GM19035 (cell line): ENCODE results near the gene AP2A2.
"Not testable (repeated sequence)": the region's sequence is repeated elsewhere in the genome, so short reads cannot be mapped to it uniquely, and the experiment has no call there.

Source experiments
- ATAC-seq: cut with Tn5 transposase; IDR thresholded peaks from one replicate; pipeline ENCODE4 v1.9.1; 2021; ENCODE audit not compliant: unreplicated experiment

AP2A2 gene

DNA sequence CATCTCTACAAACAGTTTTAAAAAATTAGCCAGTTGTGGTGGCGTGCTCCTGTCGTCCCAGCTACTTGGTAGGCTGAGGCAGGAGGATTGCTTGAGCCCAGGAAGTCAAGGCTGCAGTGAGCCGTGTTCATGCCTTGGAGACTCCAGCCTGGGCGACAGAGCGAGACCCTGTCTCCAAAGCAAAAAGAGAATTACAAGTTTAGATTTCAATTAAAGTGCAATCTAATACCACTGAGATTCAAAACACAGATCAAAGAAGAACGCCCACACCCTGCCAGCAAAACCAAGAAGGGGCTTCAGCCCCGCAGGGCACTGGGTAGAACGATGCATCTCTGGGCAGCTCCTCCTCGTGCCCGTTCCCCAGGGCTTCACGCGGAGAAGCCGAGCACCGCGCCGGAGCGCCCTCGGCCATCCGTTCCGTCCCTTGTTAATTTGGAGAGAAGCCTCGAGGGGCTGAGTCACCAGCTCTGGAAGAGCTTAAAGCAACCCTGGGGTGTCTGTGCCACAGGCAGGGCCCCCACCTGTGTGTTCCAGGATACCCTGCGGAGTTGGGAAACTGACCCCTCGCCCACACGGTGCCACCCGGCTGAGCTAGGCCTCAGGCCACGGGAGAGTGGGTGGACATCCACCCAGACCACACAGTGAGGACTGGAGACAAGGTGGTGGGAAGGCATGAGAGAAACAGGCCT is 47.0 kb downstream of the AP2A2 start:
- ATAC-seq: no peak

DNA sequence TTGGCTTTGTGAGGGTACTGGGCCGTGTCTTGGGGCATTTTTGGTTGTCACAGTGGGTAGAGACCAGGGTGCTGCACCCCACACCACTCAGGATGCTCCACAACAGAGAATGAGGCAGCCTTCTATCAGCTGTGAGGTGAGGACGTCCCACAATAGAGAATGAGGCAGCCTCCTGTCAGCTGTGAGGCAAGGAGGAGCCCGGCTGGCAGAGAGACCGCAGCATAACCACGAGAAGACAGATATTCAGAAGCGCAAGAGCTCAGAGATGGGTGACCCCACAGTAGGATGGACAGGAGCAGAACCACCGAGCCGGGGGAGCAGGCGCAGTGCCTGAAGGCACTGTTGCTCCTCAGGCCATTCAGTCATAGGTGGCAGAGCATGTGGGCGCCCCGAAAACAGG is 47.6 kb downstream of the AP2A2 start:
- ATAC-seq: no peak

DNA sequence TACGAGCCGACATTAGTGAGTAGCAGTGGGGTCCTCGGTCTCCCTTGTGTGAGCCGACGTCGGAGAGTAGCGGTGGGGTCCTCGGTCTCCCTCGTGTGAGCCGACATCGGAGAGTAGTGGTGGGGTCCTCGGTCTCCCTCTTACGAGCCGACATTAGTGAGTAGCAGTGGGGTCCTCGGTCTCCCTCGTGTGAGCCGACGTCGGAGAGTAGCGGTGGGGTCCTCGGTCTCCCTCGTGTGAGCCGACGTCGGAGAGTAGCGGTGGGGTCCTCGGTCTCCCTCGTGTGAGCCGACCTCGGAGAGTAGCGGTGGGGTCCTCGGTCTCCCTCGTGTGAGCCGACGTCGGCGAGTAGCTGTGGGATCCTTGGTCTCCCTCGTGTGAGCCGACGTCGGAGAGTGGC is 49.7 kb downstream of the AP2A2 start:
- not testable (repeated sequence) for ATAC-seq

DNA sequence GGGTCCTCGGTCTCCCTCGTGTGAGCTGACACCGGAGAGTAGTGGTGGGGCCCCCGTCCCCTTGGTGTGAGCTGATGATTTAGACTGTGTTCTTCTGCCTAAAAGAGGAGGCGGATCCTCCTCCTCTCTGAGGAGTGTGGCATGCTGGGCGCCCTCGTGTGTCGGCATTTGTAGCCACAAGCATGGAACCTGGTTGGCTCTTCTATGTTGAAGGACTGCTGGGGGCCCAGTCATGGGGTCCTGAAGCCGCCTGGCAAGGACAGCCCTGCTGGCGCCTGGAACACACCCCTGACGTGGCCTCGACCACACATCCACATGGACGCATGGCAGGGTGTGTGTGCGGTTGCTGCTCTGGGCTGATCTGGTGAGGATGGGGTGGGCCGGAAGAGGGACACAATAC is 50.2 kb downstream of the AP2A2 start:
- ATAC-seq: no peak

DNA sequence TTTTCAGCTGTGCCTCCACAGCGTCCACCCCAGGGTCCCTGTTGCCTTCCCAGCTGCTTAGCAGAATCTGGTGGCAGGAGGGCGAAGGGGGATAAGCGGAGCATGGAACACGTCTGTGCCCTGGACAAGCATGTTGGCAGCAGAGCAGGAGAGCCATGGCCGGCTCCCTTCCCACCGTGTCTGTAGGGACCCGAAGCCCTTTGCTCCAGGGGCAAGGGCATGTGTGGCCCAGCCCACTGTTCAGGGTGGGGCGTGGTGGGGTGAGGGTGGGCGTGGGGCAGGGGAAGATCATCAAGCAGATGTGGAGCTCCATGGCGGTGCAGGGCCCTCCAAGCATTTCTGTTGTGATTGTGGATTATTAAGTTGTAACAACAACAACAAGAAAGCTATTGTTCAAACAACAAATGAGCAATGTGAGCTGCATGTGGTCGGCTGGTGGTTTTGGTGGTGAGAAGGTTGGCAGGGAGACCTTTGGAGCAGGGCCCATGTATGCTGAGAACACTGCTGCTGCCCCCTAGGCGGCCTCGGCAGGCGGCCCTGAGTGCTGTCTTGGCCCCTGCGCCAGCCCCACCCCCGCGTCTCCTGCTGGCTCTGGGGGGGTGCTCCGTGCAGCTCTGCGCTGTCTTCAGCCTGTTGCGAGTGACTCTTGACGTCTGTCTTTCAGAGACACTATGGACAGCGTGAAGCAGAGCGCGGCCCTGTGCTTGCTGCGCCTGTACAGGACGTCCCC is 50.9 kb downstream of the AP2A2 start:
- no peak for ATAC-seq

DNA sequence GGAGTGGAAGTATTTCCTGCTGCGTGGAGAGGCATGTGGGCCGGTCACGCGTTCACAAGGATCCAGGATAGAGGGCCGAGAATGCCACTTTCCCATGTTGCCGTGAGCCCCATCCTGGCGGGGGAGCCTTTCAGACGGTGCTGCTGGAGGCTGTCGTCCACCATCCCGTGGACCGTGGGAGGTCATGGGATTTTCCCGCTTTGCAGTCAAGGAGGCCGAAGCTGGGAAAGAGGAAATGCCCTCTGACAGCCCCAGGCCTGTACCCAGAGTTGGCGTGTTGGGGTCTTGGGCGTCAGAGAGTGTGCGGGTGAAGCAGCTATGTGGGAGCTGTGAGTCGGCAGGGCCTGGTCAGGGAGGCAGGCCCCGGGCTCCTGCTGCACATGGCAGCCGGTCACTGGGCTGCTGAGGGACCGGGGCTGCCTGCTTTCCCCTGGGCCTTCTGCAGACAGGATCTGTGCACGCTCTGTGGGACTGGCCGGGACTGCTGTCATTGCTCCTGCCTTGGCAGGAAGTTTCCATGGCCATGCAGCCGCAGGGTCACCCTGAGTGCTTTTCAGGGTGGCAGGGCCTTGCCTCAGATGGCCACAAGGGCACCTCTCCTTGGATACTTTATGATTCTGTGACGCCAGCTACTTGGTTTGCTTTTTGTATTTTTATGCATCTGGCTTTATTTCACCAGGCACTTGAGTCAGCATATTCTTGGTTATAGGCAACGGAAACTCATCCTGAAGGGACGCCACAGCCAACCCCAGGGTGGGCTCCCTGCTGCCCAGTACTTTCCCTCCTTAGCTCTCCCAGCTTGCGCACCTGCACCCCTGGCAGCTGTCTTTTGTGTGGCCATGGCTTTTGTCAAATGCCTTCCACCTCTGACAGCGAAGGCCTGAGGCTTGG is 52.4 kb downstream of the AP2A2 start:
- ATAC-seq: no peak

DNA sequence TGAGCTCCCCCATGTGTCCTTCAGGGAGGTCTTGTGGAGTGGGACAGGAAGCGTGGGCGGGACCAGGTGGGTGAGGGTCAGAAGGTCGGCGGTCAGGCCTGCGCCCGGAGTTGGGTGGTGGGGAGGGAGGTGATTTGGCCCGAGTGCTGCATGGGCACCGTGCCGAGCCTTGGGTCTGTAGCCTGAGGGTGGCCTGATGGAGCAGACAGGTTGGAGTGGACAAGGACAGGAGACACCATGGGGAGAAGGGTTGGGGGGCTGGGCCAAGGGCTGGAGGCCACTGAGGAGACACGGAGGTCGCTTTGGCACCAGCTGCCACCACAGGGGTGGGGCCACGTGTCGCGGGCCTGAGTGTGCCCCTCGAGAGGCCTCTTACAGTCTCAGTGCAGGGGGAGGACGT is 53.1 kb downstream of the AP2A2 start:
- ATAC-seq: no peak

DNA sequence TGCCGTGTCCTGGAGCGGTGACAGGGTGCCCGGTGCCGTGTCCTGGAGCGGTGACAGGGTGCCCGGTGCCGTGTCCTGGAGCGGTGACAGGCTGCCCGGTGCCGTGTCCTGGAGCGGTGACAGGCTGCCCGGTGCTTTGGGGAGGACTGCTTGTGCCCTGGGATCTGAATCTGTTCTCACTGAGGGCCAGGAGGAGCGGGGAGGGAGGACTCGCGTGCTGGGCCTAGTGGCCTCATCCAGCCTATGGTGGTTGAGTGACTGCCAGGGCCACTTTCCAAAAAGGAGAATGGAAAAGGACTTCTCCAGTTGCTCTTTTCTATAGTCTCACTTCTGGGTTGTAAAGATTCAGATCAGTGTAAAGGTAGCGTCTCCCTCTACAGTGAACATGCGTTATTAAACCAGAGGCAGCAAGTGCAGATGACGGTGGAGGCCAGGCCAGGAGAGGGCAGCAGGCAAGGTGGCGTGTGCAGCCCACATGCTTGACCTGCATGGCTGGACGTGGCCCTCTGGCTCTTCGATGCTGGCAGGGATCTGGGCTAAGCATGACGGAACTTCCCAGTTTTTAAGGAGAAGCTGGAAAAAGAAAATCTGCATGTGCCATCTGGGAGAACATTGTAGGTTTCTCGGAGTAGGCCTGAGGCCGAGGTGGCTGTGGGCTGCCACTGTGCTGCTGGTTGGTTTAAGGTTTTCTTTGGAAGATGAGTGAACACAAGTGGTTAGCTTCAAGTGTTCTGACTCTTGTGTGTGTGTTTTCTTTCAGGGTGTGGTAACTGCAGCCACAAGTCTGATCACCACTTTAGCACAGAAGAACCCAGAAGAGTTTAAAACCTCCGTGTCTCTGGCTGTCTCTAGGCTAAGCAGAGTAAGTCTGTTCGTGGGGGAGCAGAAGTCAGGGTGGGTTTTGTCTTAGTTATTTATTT is 55.0 kb downstream of the AP2A2 start:
- no peak for ATAC-seq

DNA sequence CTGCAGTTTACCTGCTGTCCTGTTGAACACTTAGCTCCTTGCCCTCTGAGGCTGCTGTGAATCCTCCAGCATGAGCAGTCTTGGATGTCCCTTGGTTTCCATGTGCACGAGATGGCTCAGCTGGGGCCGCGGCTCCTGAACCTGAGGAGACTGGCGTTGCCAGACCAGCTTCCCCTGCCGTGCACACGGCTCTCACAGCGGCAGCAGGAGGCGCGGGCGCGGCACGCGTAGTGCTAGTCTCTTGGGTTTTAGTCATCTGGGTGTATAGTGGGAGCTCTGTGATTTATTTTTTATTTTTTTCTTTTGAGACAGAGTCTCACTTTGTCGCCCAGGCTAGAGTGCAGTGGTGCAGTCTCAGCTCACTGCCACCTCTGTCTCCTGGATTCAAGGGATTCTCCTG is 56.1 kb downstream of the AP2A2 start:
- ATAC-seq: no peak

DNA sequence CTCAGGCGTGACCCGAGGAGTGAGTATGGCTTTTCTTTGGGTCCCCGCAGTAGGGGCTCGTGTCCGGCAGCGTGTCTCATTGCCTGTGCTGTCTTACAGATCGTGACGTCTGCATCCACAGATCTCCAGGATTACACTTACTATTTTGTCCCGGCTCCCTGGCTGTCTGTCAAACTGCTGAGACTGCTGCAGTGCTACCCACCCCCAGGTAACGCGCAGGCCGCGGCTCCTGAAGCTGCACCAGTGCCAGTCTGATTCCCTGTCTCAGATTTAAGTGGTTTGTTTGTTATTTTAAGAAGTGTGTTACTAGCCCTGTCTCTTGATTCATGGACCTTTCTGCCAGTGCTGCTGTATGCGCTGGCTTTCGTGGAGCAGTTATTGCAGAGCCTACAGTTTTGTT is 58.9 kb downstream of the AP2A2 start:
- ATAC-seq: no peak

DNA sequence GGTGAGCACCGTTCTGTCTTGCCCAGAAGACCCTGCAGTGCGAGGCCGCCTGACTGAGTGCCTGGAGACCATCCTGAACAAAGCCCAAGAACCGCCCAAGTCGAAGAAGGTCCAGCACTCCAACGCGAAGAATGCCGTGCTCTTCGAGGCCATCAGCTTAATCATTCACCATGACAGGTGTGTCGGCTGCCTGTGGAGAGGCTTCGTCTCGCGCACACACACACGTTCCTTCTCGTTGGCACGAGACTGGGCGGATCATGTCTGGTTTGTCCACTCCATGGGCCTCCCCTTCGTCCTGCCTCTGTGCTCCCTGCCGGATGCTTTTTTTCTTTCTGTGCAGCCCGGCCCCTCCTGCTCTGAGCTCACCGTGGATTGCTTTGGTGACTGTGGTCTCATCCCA is 59.7 kb downstream of the AP2A2 start:
- no peak for ATAC-seq

DNA sequence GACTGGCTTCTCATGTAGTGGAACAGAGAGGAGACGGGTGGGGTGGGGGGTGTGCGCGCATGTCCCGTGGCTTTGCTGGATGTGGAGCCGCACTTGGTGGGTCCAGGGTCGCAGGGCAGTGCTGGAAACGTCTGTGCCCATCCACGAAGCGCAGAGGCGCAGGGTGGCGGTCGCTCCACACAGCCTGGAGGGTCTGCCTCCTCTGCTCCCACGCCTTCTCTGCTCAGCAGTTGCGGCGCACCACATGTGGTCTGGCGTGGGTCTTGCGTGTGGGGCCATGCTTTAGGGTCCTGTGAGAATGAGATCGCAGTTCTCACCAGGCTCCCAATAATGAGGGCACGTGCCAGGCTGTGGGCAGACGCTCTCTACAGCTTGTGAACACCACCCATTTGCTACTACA is 60.2 kb downstream of the AP2A2 start:
- ATAC-seq: no peak

DNA sequence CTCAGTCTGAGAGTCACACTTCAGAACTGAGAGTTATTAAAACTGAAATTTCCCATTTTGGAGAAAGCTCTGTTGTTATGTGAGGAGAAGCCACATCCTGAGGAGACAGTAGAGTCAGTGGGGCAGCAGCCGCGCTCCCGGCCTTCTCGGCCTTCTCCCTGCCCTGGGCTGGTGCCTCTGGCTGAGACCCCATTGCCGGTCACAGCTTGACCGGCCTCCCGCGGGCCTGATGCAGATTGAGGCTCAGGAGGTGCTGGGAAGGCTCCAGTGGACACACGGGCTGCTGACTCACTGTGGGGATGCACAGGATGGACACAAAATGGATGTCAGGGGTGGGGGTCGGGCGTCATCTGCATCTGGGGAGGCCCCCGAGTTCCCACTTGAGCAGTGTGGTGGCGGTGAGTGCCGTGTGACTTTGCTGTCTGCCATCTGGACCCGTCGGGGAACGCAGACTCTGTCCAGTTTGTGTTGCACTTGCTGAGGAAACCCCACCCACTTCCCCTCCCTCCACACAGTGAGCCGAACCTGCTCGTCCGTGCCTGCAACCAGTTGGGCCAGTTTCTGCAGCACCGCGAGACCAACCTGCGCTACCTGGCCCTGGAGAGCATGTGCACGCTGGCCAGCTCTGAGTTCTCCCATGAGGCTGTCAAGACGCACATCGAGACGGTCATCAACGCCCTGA is 60.7 kb downstream of the AP2A2 start:
- ATAC-seq: no peak

DNA sequence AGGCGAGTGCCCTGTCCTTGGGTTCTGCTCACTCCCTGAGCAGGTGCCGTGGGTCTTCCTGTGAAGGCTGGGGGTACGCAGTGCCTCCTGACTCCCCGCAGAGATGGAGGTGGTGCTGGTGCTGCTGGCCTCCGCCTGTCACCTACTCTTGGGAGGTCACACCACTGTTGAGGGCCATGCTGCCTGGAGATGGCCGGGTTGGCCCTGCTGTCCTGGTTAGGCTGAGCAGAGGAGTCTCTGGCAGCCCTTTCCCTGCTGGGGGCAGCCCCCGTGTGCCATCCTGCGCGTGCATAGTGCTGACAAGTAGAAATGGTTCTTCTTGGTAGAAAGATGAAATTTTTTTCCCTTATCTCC is 61.3 kb downstream of the AP2A2 start:
- no peak for ATAC-seq

DNA sequence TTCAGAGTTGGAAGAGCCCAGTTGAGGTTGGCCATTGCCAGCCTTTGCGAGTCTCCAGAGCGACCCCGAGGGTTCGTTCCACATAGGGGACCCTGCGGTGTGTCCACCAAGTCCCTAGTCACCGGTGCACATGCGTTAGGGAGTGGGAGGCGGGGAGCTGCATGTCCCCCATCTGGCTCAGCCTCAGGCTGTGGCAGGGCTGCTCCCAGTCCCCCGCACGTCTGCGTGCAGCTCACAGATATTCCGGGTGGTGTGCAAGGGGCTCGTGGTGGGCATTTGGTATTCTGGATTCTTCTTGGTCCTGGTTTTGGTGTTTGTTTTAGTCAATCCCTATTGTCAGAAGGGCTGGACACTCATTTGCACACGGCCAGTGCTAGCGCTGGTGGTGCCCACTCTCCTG is 62.0 kb downstream of the AP2A2 start:
- ATAC-seq: no peak

DNA sequence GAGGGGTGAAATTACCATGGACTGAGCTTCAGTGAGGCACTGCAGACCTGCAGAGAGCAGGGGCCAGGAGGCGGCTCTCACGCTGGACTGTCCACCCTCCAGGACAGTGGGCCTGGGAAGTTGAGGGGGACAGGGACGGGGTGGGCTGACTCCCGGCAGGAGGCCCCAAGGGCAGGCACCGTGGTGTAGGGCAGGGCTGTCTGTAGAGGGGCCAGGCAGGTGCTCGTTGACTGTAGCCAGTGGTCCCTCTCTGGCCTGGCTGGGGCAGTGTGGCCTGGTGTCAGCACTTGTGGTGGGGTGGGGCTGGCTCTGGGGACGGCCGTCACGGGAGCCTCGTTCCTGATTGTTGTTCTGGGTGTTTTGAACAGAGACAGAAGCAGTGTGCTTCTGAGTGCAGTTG is 64.4 kb downstream of the AP2A2 start:
- ATAC-seq: no peak

DNA sequence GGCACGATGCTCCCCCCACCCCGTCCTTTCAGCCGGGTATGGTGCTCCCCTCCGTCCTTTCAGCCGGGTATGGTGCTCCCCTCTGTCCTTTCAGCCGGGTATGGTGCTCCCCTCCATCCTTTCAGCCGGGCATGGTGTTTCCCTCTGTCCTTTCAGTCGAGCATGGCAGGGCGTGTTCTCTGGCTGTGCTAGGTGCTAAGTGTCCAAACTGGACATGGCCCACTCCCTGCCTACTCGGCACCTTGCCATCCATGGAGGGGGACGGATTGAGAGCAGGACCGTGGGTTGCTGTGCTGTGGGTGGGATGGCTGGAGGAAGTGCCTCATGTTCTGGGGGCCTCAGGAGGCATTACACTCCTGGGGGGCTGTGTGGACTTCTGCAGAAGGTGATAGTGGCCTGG is 65.4 kb downstream of the AP2A2 start:
- ATAC-seq: no peak

DNA sequence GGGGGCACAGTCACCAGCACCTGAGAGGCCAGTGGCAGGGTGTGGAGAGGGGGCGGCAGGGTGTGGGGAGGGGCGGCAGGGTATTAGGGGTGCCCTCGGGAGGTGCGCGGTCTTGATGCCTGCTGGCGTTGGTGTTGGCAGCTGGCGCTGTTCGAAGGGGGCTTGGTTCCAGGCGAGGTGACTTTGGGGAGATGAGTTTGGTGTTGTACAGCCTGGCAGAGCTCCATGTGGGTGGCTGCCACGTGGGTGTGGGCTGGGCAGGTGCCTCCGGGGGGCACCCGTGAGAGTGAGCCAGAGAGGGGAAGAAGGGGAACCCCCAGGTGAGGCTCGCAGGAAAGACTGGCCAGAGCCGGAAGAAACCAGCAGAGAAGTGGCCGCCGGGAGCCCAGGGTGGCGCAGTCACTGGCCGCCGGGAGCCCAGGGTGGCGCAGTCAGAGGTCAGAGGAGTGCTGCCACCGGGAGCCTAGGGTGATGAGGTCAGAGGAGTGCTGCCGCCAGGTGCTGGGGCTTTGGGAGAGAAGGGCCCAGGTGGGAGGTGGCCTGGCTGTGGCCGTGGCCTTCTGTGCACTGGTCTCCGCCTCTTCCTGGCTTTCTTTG is 66.1 kb downstream of the AP2A2 start:
- no peak for ATAC-seq

DNA sequence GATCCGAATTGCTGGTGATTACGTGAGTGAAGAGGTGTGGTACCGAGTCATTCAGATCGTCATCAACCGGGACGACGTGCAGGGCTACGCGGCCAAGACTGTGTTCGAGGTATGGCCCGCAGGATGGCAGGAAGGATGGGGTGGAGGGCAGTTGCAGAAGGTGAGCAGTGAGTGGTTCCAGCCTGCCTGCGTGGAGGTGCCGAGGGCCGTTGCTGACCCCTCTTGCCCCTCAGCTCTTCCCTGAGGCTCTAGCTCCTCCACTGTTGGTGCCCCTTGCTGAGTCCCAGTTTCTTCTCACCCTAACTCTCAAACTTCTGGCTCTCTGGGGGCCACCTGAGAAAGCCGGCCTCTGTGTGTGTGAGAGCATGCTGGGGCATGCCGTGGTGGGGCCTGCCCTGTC is 66.9 kb downstream of the AP2A2 start:
- ATAC-seq: no peak

DNA sequence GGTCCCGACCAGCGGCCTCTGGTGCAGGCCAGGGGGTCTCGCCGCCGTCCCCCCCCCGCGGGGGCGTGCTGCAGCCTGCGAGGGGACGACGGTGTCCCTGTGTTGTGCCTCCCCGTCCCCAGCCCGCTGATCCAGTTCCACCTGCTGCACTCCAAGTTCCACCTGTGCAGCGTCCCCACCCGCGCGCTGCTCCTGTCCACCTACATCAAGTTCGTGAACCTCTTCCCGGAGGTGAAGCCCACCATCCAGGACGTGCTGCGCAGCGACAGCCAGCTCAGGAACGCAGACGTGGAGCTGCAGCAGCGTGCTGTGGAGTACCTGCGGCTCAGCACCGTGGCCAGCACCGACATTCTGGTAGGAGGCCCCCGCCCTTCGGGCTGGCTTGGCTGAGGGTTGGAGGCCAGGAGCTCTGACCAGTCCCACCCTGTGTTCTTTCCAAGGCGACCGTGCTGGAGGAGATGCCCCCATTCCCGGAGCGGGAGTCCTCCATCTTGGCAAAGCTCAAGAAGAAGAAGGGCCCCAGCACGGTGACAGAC is 68.0 kb downstream of the AP2A2 start:
- no peak for ATAC-seq
